B cell (primary cell): ENCODE data around the gene CDH1.

Experiments
- CTCF ChIP-seq: fragments of 200-600 bp; IDR thresholded peaks from one replicate; pipeline ENCODE4 v1.8.0; 2022; ENCODE audit warnings: antibody characterized with exemption, mild to moderate bottlenecking
- EZH2 ChIP-seq: IDR thresholded peaks from 2 replicates; pipeline ENCODE4 v1.6.1; 2012; ENCODE audit warnings: borderline replicate concordance, low read depth, mild to moderate bottlenecking, moderate library complexity, low read length; ENCODE audit not compliant: insufficient read depth, poor library complexity, severe bottlenecking

GRCh38 chr16:68785715-68786114 is 48.6 kb downstream of the CDH1 start:
- TF ChIP-seq CTCF (no peak), EZH2 (no peak)
